ENCODE data around the gene ERFE.

The ERFE gene

GRCh38 chr2:238157506-238158017 lies 1.2 kb upstream of the ERFE start:
- no peak for DNase-seq

GRCh38 chr2:238158018-238158508 lies 707 bp upstream of the ERFE start:
- no peak for DNase-seq

GRCh38 chr2:238159071-238159539 lies 335 bp downstream of the ERFE start:
- no peak for DNase-seq

GRCh38 chr2:238159661-238160205 lies 963 bp downstream of the ERFE start:
- no peak for DNase-seq

- no peak for DNase-seq
Measured at GRCh38 chr2:238160206-238161129, 1.7 kb downstream of the ERFE start.

- no peak for DNase-seq
Measured at GRCh38 chr2:238161291-238162051, 2.7 kb downstream of the ERFE start.

GRCh38 chr2:238162251-238162845 lies 3.6 kb downstream of the ERFE start:
- DNase-seq = no peak

GRCh38 chr2:238162846-238163441 lies 4.2 kb downstream of the ERFE start:
- no peak for DNase-seq

- no peak for DNase-seq
Measured at GRCh38 chr2:238163481-238164198, 4.9 kb downstream of the ERFE start.

- DNase-seq = no peak
Measured at GRCh38 chr2:238164906-238165287, 6.1 kb downstream of the ERFE start.

GRCh38 chr2:238165288-238165921 lies 6.6 kb downstream of the ERFE start:
- DNase-seq = no peak

GRCh38 chr2:238166391-238167343 lies 7.9 kb downstream of the ERFE start:
- DNase-seq = no peak

- no peak for DNase-seq
Measured at GRCh38 chr2:238167344-238167715, 8.6 kb downstream of the ERFE start.

GRCh38 chr2:238167761-238168160 lies 9.0 kb downstream of the ERFE start:
- no peak for DNase-seq

GRCh38 chr2:238168196-238169047 lies 9.7 kb downstream of the ERFE start:
- DNase-seq = no peak

GRCh38 chr2:238169048-238169707 lies 10.4 kb downstream of the ERFE start:
- no peak for DNase-seq

- DNase-seq = no peak
Measured at GRCh38 chr2:238169708-238170251, 11.0 kb downstream of the ERFE start.
